ENCODE results near the gene PPP1R15B.
A peak's percentile ranks its signal among the peaks of the same experiment; 100 is the strongest.

PPP1R15B gene

DNA sequence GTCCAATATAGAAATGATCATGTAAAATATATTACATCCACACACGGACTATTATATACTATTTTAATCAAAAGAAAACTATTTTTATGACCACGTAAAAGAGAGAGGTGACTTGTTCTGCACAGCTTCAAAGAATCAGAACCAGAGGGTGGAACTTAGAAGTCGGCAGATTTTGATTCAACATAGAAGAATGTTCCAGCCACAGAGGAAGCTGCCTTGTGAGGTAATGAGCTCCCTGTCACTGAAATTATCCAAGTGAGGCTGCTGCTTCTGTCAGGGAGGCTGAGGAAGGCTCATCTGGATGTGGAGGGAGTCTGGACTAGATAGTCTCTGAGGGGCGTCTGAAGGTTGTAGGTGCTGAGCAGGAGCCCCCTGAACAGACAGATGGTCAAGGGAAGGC, 54.6 kb downstream of the PPP1R15B start:
- DNase-seq (ENCODE audit: low read depth in 2 of 2): peak in 1 of 2 donors; percentile 40
- TF ChIP-seq, protein P1, sequence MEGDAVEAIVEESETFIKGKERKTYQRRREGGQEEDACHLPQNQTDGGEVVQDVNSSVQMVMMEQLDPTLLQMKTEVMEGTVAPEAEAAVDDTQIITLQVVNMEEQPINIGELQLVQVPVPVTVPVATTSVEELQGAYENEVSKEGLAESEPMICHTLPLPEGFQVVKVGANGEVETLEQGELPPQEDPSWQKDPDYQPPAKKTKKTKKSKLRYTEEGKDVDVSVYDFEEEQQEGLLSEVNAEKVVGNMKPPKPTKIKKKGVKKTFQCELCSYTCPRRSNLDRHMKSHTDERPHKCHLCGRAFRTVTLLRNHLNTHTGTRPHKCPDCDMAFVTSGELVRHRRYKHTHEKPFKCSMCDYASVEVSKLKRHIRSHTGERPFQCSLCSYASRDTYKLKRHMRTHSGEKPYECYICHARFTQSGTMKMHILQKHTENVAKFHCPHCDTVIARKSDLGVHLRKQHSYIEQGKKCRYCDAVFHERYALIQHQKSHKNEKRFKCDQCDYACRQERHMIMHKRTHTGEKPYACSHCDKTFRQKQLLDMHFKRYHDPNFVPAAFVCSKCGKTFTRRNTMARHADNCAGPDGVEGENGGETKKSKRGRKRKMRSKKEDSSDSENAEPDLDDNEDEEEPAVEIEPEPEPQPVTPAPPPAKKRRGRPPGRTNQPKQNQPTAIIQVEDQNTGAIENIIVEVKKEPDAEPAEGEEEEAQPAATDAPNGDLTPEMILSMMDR (IDR thresholded peaks at IDR 0.05; ENCODE audit: low read depth, low read length): no peak
- H3K4me3 ChIP-seq (replicated peaks in 1 of 2; ENCODE audit: low read depth in 2 of 2, low read length in 2 of 2): no peak overlapping the region

DNA sequence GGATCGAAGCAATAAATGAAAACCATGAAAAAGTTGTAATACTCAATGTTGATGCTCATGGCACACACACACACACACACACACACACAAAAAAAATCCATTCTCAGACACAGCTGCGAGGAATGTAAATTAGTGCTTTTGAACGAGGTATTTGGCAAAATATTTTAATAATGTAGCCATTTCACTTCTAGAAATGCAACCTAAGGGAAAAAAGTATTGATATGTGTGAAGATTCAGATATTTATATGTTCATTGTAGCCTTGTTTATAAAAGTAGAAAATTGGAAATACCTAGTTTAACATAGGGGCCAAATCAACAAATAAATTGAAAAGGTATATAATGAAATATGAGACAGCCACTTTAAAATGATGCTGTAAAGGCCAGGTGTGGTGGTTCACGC, 55.7 kb downstream of the PPP1R15B start:
- TF ChIP-seq, protein P1 (IDR thresholded peaks at IDR 0.05; ENCODE audit: low read depth, low read length): no peak
- no peak overlapping the region for H3K4me3 ChIP-seq (replicated peaks in 1 of 2; ENCODE audit: low read depth in 2 of 2, low read length in 2 of 2)
- DNase-seq (ENCODE audit: low read depth in 2 of 2): no peak

DNA sequence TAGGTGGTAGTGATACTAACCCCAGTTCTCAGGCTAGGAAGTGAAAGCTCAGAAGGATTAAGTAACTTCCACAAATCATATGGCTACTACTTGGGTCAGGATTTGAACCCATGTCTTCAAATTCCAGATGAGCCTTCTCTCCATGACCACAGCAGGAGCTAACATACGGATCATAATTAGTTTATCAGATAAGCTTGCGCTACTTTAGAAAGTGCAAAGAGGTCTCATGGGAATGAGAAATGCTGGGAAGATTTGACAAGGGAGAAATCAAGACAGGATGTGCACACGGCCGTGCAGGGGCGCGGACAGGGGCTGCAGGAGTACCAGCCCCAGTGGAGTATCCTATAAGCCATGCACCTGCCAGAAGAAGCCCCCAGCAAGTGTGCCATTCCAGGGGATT, 57.0 kb downstream of the PPP1R15B start:
- TF ChIP-seq, protein P1 (IDR thresholded peaks at IDR 0.05; ENCODE audit: low read depth, low read length): no peak
- no peak for DNase-seq (ENCODE audit: low read depth in 2 of 2)
- no peak overlapping the region for H3K4me3 ChIP-seq (replicated peaks in 1 of 2; ENCODE audit: low read depth in 2 of 2, low read length in 2 of 2)
